Anterior cingulate cortex (tissue), 58 donors: ENCODE data around the gene PROX2.

Experiments used
- DNase-seq, 58 donors: peaks; one replicate each; lab custom pipeline; 2025; lab: John Stamatoyannopoulos, UW

Gene PROX2

GRCh38 chr14:74881431-74882102, 5.6 kb upstream of the PROX2 start, which contains the start of gene DLST:
Gene DLST (plus strand): TSS chr14:74881916. CDS start chr14:74881954, 38 bp downstream.
- peak in 57 of 58 donors; percentile 37 to 88 (median 77) for DNase-seq

- no peak for DNase-seq
These were observed 3.7 kb upstream of the PROX2 start for GRCh38 chr14:74879427-74880182.

GRCh38 chr14:74875204-74875603, 741 bp downstream of the PROX2 start:
- no peak for DNase-seq

- no peak for DNase-seq
These were observed 4.1 kb downstream of the PROX2 start for GRCh38 chr14:74871819-74872218.

- DNase-seq: no peak
These were observed 7.2 kb downstream of the PROX2 start for GRCh38 chr14:74868739-74869138.

- DNase-seq: peak in 40 of 58 donors; percentile 4 to 67 (median 28)
These were observed 8.3 kb downstream of the PROX2 start for GRCh38 chr14:74867673-74868072.

GRCh38 chr14:74866708-74867389, 9.1 kb downstream of the PROX2 start:
- DNase-seq: no peak

GRCh38 chr14:74865156-74865555, 10.8 kb downstream of the PROX2 start:
- no peak for DNase-seq

- no peak for DNase-seq
These were observed 11.7 kb downstream of the PROX2 start for GRCh38 chr14:74864198-74864597.

GRCh38 chr14:74863274-74863673, 12.7 kb downstream of the PROX2 start:
- DNase-seq: peak in 23 of 58 donors; percentile 2 to 53 (median 16)

- no peak for DNase-seq
These were observed 14.2 kb downstream of the PROX2 start for GRCh38 chr14:74861734-74862090.

GRCh38 chr14:74860899-74861733, 14.8 kb downstream of the PROX2 start:
- peak in 56 of 58 donors; percentile 26 to 95 (median 72) for DNase-seq

- no peak for DNase-seq
These were observed 16.0 kb downstream of the PROX2 start for GRCh38 chr14:74859757-74860552.

- DNase-seq: no peak
These were observed 17.9 kb downstream of the PROX2 start for GRCh38 chr14:74858022-74858421.

- no peak for DNase-seq
These were observed 19.6 kb downstream of the PROX2 start for GRCh38 chr14:74856366-74856765.

- DNase-seq: no peak
These were observed 20.0 kb downstream of the PROX2 start for GRCh38 chr14:74855945-74856344.

GRCh38 chr14:74855021-74855420, 20.9 kb downstream of the PROX2 start:
- no peak for DNase-seq

GRCh38 chr14:74853581-74853980, 22.4 kb downstream of the PROX2 start:
- no peak for DNase-seq

GRCh38 chr14:74852922-74853530, 22.9 kb downstream of the PROX2 start:
- no peak for DNase-seq
